ENCODE measurements around the gene ST6GALNAC3.

Gene ST6GALNAC3

DNA sequence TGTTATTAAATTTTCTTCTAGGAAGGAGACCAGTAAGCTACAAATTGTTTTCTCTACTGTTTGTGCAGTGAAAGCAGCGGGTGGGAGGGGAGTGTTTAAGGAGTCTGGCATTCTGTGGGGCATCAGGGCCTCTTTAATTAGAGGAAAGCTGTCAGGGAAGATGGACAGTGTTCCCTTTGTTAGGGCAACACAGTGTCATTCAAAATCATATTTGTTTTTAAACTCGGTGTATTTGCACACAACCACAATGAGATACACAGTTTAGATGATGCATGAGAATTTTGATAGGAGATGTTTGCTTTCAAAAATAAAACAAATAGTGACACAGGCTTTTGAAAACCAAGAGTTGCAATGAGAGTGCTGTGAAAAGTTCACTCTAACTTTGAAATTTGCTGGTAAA lies 15.1 kb upstream of the ST6GALNAC3 start:
- TF ChIP-seq ZNF335 (tag by site-specific recombination; conservative IDR thresholded peaks at IDR 0.05) (0 out of 2 replicates have a peak, but pooled peaks have one; percentile 20), ZNF354C (tag by site-specific recombination; IDR thresholded peaks at IDR 0.05; ENCODE audit: borderline replicate concordance, low read depth) (no peak), ZNF184 (tag by site-specific recombination; IDR thresholded peaks at IDR 0.05) (no peak), WT1 (tag by site-specific recombination; IDR thresholded peaks at IDR 0.05) (peak; percentile 80)
- TF ChIP-seq, protein P1, sequence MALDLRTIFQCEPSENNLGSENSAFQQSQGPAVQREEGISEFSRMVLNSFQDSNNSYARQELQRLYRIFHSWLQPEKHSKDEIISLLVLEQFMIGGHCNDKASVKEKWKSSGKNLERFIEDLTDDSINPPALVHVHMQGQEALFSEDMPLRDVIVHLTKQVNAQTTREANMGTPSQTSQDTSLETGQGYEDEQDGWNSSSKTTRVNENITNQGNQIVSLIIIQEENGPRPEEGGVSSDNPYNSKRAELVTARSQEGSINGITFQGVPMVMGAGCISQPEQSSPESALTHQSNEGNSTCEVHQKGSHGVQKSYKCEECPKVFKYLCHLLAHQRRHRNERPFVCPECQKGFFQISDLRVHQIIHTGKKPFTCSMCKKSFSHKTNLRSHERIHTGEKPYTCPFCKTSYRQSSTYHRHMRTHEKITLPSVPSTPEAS (tag by site-specific recombination; IDR thresholded peaks at IDR 0.05): no peak
- Histone ChIP-seq H3K9me3 (ENCODE audit: control insufficient read depth, insufficient read depth, low read depth, low read length) (no peaks in the 10 kb centered on the region), H3K4me1 (ENCODE audit: control insufficient read depth, insufficient read depth, low read length) (peaks cover 8% of the 10 kb centered on the region; the same call in 1 of the 2 replicates), H3K4me3 (ENCODE audit: low read depth, low read length) (no peak overlapping the region), H3K36me3 (ENCODE audit: control insufficient read depth in 2 of 2, insufficient read depth in 1 of 2, low read length in 2 of 2) (no peaks in the 10 kb centered on the region), H3K27ac (ENCODE audit: extremely low read depth, low read depth, low read length) (no peak overlapping the region)
- ChIA-PET CTCF (interaction anchor here (0.7 kb wide), 1 partner anchor 184 kb away, joined by 3 read pairs; no protein-coding TSS in a partner anchor), POLR2A (interaction anchor here (0.5 kb wide), 1 partner anchor 1730 kb away, joined by 6 read pairs; no protein-coding TSS in a partner anchor)

DNA sequence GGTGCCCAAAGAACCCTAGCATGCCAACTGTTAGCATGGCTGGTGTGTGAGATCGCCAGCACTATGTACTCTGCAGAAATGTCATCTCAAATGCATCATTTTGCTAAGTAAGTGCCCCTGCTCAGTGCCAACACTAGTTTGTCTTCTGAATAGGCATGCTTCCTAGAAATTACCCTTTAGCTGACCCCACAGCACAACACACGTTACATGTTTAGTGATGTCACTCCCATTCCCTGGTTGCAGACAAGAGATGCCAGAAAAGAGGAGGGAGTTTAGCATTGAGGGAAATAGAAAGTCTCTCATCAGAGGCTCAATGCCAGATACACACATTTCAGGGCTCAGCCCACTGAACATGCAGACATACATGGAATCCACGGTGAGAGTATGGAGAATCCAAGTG lies 9.3 kb upstream of the ST6GALNAC3 start:
- no peak overlapping the region for H3K4me3 ChIP-seq (ENCODE audit: low read depth, low read length)
- H3K4me1 ChIP-seq (ENCODE audit: control insufficient read depth, insufficient read depth, low read length): no peaks in the 10 kb centered on the region
- no peak overlapping the region for H3K27ac ChIP-seq (ENCODE audit: extremely low read depth, low read depth, low read length)
- ChIA-PET POLR2A (no interaction called here), CTCF (interaction anchor here (0.6 kb wide), 1 partner anchor 10 kb away, joined by 4 read pairs; no protein-coding TSS in a partner anchor)
- no peak for TF ChIP-seq ZNF645 (tag by site-specific recombination; IDR thresholded peaks at IDR 0.05)
- peak; percentile 42; the same call in 1 of the 2 replicates for TF ChIP-seq ZBTB17 (tag by site-specific recombination; IDR thresholded peaks at IDR 0.05)
- TF ChIP-seq ZBTB20 (tag by site-specific recombination; IDR thresholded peaks at IDR 0.05): peak; percentile 36; the same call in 1 of the 2 replicates
- H3K36me3 ChIP-seq (ENCODE audit: control insufficient read depth in 2 of 2, insufficient read depth in 1 of 2, low read length in 2 of 2): no peaks in the 10 kb centered on the region
- H3K9me3 ChIP-seq (ENCODE audit: control insufficient read depth, insufficient read depth, low read depth, low read length): no peaks in the 10 kb centered on the region

- Histone ChIP-seq H3K4me3 (ENCODE audit: low read depth, low read length) (no peak overlapping the region), H3K36me3 (ENCODE audit: control insufficient read depth in 2 of 2, insufficient read depth in 1 of 2, low read length in 2 of 2) (no peaks in the 10 kb centered on the region), H3K27ac (ENCODE audit: extremely low read depth, low read depth, low read length) (no peak overlapping the region), H3K4me1 (ENCODE audit: control insufficient read depth, insufficient read depth, low read length) (no peaks in the 10 kb centered on the region), H3K9me3 (ENCODE audit: control insufficient read depth, insufficient read depth, low read depth, low read length) (no peaks in the 10 kb centered on the region)
- ChIA-PET CTCF (interaction anchor here (0.7 kb wide), 1 partner anchor 69 kb away, joined by 4 read pairs; no protein-coding TSS in a partner anchor), POLR2A (no interaction called here)
- no peak for TF ChIP-seq ZNF621 (tag by site-specific recombination; IDR thresholded peaks at IDR 0.05)
- no peak for TF ChIP-seq KLF10 (tag by site-specific recombination; IDR thresholded peaks at IDR 0.05)
- no peak for TF ChIP-seq ZNF239 (tag by site-specific recombination; IDR thresholded peaks at IDR 0.05)
- TF ChIP-seq ZNF501 (tag by site-specific recombination; IDR thresholded peaks at IDR 0.05): no peak
Measured at GRCh38 chr1:76066394-76066793, 8.2 kb upstream of the ST6GALNAC3 start.

- Histone ChIP-seq H3K4me3 (ENCODE audit: low read depth, low read length) (no peak overlapping the region), H3K27ac (ENCODE audit: extremely low read depth, low read depth, low read length) (no peak overlapping the region), H3K9me3 (ENCODE audit: control insufficient read depth, insufficient read depth, low read depth, low read length) (no peaks in the 10 kb centered on the region; the same call in 1 of the 2 replicates), H3K36me3 (ENCODE audit: control insufficient read depth in 2 of 2, insufficient read depth in 1 of 2, low read length in 2 of 2) (no peaks in the 10 kb centered on the region), H3K4me1 (ENCODE audit: control insufficient read depth, insufficient read depth, low read length) (no peaks in the 10 kb centered on the region)
- TF ChIP-seq ZBTB49 (tag by site-specific recombination; IDR thresholded peaks at IDR 0.05; ENCODE audit: low read depth): no peak
- TF ChIP-seq, protein P2, sequence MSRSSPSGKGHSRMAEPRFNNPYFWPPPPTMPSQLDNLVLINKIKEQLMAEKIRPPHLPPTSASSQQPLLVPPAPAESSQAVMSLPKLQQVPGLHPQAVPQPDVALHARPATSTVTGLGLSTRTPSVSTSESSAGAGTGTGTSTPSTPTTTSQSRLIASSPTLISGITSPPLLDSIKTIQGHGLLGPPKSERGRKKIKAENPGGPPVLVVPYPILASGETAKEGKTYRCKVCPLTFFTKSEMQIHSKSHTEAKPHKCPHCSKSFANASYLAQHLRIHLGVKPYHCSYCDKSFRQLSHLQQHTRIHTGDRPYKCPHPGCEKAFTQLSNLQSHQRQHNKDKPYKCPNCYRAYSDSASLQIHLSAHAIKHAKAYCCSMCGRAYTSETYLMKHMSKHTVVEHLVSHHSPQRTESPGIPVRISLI (tag by site-specific recombination; IDR thresholded peaks at IDR 0.05): 0 out of 2 replicates have a peak, but pooled peaks have one; percentile 27
- ChIA-PET CTCF (interaction anchor here (0.6 kb wide), 1 partner anchor 56 kb away, joined by 3 read pairs; no protein-coding TSS in a partner anchor), POLR2A (no interaction called here)
Measured at GRCh38 chr1:76068542-76068941, 6.0 kb upstream of the ST6GALNAC3 start.

Data from HEK293 (cell line).